Memory B cell (primary cell): ENCODE measurements around the gene P4HA3.
"Not testable (repeated sequence)": the region's sequence is repeated elsewhere in the genome, so short reads cannot be mapped to it uniquely, and the experiment has no call there.

ENCODE experiments used
- ATAC-seq: fragments of 150-1000 bp; cut with Tn5 transposase; 2 replicates; pipeline ENCODE4 v1.10.0; 2021; ENCODE audit warnings: low read depth, mild to moderate bottlenecking, moderate library complexity
- DNase-seq, 2 donors: peaks; one replicate each; pipeline ENCODE4 v3.0.0; 2022; ENCODE audit warnings: low spot score in 2 of 2
- H3K27ac Mint-ChIP-seq: one replicate; pipeline ENCODE4 v1.8.0; 2022; ENCODE audit warnings: mild to moderate bottlenecking, moderate library complexity, mixed read lengths
- H3K27me3 Mint-ChIP-seq: one replicate; pipeline ENCODE4 v1.8.0; 2022; ENCODE audit warnings: mixed read lengths
- H3K36me3 Mint-ChIP-seq: one replicate; pipeline ENCODE4 v1.8.0; 2022; ENCODE audit warnings: mild to moderate bottlenecking, mixed read lengths
- H3K4me1 Mint-ChIP-seq: one replicate; pipeline ENCODE4 v1.8.0; 2022; ENCODE audit warnings: mixed read lengths
- H3K4me3 Mint-ChIP-seq: one replicate; pipeline ENCODE4 v1.8.0; 2022; ENCODE audit warnings: mild to moderate bottlenecking, moderate library complexity, mixed read lengths
- H3K9me3 Mint-ChIP-seq: one replicate; pipeline ENCODE4 v1.8.0; 2022; ENCODE audit warnings: mixed read lengths

P4HA3 gene

DNA sequence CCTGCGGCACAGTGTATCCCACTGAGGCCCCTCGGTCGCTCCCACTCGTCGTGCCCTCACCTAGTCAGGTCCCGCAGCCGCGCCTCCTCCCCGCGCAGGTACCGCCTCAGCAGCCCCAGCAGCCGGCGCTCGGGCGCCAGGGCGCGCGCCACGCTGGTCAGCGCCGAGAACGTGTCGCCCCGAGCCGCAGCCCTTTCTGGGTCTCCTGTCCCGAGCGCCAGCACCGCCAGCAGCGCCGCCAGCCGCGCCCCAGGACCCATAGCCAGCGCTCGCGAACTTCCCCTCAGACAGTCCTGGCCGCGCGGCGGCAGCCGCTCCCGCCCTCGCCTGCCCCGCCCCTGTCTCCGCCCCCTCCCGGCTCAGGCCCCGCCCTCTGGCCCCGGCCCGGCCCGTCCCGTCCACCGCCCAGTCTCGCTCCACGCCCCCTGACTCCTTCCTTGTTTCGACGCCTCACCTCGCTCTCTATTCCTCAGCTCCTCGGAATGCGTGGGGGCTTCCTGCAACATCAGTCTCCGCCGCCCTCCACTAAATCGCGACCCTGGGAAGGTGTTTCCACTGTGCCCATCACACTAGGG lies at the start of gene P4HA3:
Gene P4HA3, minus strand, starts transcription at position 289 of the 575 bp plus-strand sequence. Its CDS starts 29 bp downstream, at position 260.
- peaks cover 7% of the 10 kb centered on the region for H3K9me3 Mint-ChIP-seq
- no peak within 1 kb of the TSS for H3K27ac Mint-ChIP-seq
- no peaks in the 10 kb centered on the region for H3K36me3 Mint-ChIP-seq
- peak within 1 kb of the TSS; percentile 73 for H3K4me3 Mint-ChIP-seq
- peak; percentile 4 to 31 for DNase-seq
- H3K27me3 Mint-ChIP-seq = peaks cover 28% of the 10 kb centered on the region
- peaks cover 8% of the 10 kb centered on the region for H3K4me1 Mint-ChIP-seq
- peak; percentile 91 for ATAC-seq

DNA sequence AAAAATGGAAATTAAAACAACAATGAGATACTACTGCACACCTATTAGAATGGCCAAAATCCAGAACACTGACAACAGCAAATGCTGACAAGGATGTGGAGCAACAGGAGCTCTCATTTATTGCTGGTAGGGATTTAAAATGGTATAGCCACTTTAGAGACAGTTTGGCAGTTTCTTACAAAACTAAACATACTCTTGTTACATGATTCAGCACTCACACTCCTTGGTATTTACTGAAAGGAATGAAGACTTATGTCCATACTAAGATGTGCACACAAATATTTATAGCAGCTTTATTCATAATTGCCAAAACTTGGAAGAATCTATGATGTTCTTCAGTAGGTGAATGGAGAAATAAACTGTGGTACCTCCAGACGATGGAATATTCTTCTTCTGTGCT lies 46.0 kb upstream of the P4HA3 start:
- no peaks in the 10 kb centered on the region for H3K4me1 Mint-ChIP-seq
- H3K4me3 Mint-ChIP-seq = no peak overlapping the region
- no peak overlapping the region for H3K27ac Mint-ChIP-seq
- DNase-seq (no peak), ATAC-seq (no peak)
- peaks cover 45% of the 10 kb centered on the region for H3K36me3 Mint-ChIP-seq
- H3K9me3 Mint-ChIP-seq = no peaks in the 10 kb centered on the region
- no peaks in the 10 kb centered on the region for H3K27me3 Mint-ChIP-seq

DNA sequence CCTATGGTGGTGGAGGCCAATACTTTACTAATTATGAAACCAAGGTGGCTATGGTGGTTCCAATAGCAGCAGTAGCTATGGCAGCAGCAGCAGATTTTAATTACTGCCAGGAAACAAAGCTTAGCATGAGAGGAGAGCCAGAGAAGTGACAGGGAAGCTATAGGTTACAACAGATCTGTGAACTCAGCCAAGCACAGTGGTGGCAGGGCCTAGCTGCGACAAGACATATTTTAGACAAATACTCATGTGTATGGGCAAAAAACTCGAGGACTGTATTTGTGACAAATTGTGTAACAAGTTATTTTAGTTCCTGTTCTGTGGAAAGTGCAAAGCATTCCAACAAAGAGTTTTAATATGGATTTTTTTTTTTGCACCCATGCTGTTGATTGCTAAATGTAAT lies 44.2 kb upstream of the P4HA3 start:
- Mint-ChIP-seq H3K27ac (no peak overlapping the region), H3K4me3 (no peak overlapping the region), H3K27me3 (no peaks in the 10 kb centered on the region), H3K9me3 (no peaks in the 10 kb centered on the region), H3K4me1 (no peaks in the 10 kb centered on the region), H3K36me3 (peaks cover 32% of the 10 kb centered on the region)
- ATAC-seq (no peak), DNase-seq (no peak)

DNA sequence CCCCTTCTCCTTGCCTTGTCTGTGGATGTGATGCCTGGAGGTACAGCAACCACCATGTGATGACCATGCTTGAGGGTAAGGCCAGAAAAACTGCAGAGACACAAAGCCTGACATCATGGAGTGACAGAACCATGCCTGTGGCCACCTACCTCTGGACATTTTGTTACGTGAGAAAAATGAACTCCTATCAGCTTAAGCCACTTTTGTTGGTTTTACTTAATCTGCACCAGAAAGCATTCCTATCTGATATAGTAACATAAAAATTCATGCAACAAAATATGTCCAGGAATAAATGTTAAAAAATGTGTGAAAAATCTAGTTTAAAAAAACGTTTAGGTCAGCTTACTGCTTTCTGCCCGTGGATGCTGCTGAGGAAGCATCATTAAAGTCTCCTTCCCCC lies 42.6 kb upstream of the P4HA3 start:
- Mint-ChIP-seq H3K27ac (no peak overlapping the region), H3K36me3 (peaks cover 23% of the 10 kb centered on the region), H3K4me3 (no peak overlapping the region), H3K9me3 (no peaks in the 10 kb centered on the region), H3K27me3 (no peaks in the 10 kb centered on the region), H3K4me1 (no peaks in the 10 kb centered on the region)
- ATAC-seq (no peak), DNase-seq (no peak)

DNA sequence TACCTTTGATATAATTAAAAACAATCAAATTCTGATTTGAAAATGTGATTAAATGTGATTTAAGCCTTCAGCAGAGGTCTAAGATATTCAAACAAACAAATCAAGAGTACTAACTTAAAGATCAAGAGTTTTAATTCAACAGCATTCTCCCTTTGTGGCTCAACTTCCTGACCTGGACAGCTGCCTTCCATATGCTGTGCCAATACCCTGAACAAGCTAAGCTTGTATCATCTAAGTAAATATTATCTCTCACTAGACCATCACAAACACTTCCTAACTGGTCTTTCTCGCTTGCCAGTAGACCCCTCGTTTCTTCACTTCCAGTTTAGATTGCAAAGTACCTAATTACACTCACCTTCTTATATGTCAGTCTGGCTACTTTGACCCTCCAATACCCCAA lies 35.9 kb upstream of the P4HA3 start:
- H3K9me3 Mint-ChIP-seq = no peaks in the 10 kb centered on the region
- no peak overlapping the region for H3K27ac Mint-ChIP-seq
- peaks cover 18% of the 10 kb centered on the region for H3K36me3 Mint-ChIP-seq
- no peaks in the 10 kb centered on the region for H3K27me3 Mint-ChIP-seq
- ATAC-seq (no peak), DNase-seq (no peak)
- H3K4me3 Mint-ChIP-seq = no peak overlapping the region
- no peaks in the 10 kb centered on the region for H3K4me1 Mint-ChIP-seq

DNA sequence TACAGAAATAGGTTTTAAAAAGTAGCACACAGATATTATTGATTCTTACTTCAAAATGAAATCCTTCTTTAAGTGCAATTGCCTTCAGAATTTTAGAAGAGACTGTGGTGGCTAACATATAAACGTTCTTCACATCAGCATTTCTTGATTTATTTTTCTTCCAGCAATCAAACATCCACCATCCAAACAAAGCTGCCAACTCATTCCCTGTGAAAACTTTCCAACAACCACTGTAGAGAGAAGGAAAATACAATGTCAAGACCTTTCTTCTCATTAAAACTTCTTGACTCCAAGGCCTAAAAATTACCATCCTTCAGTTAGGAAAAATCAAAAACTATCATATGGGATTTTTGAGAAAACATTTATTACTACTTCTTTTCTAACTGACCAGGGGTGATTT lies 34.0 kb upstream of the P4HA3 start:
- Mint-ChIP-seq H3K4me1 (no peaks in the 10 kb centered on the region), H3K27me3 (no peaks in the 10 kb centered on the region), H3K27ac (no peak overlapping the region), H3K36me3 (peaks cover 22% of the 10 kb centered on the region), H3K4me3 (no peak overlapping the region), H3K9me3 (no peaks in the 10 kb centered on the region)
- DNase-seq (no peak), ATAC-seq (no peak)

DNA sequence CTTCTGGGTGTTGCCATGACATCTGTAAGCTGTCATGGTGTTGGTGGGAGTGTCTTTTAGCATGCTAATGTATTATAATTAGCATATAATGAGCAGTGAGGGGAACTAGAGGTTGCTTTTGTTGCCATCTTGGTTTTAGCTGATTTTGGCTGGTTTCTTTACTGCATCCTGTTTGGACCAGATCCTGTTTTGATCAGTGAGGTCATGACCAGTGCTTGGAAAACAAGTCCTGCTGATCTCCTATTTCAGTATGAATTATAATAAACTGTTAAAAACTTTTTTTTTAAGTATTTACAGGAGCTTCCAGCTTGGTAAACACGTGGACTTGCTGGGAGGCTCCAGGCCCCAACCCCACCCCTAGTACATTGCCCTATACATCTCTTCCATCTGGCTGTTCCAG lies 30.5 kb upstream of the P4HA3 start:
- ATAC-seq = no peak
- Mint-ChIP-seq H3K9me3 (no peaks in the 10 kb centered on the region), H3K27ac (no peak overlapping the region), H3K4me1 (no peaks in the 10 kb centered on the region), H3K4me3 (no peak overlapping the region), H3K27me3 (no peaks in the 10 kb centered on the region), H3K36me3 (peaks cover 30% of the 10 kb centered on the region)
- no peak for DNase-seq

DNA sequence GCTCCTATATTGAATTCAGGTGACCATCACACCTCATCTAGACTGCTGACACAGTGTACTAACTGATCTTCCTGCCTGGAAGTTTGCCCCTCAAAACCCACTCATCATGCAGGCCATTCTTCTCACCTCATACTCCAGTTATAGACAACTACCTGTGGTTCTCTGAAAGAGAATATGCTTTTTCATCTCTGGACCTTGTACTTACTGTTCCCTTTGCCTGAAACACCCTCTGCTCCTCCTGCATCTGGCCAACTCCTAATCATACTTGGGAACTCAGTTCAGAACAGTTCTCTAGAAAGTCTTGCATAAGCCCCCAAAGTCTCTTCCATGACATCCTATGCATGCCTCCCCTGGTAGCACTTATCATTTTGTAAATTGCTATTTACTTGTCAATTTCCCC lies 28.2 kb upstream of the P4HA3 start:
- H3K27ac Mint-ChIP-seq = no peak overlapping the region
- H3K27me3 Mint-ChIP-seq = no peaks in the 10 kb centered on the region
- DNase-seq = no peak

DNA sequence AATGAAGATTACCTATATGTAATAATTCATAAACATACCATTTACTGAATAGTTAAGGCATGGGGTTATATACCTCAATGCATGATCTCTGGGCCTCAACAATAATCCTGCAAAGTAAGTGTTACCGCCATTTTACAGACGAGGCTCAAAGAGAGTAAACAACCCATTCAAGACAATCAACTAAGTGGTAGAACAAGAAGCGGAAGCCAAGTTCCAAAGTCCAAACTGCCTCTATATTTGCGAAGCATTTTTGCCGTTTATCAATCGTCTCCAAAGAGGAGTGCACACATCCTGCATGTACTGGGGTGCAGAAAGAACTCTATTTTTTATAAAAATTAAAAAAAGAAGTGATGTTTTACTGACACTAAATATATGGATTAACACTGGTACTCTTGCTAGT lies 27.5 kb upstream of the P4HA3 start:
- Mint-ChIP-seq H3K27me3 (no peaks in the 10 kb centered on the region), H3K4me3 (no peak overlapping the region), H3K9me3 (no peaks in the 10 kb centered on the region), H3K4me1 (no peaks in the 10 kb centered on the region), H3K36me3 (peaks cover 22% of the 10 kb centered on the region), H3K27ac (no peak overlapping the region)
- ATAC-seq (no peak), DNase-seq (no peak)

More for the DNA sequence above, 28.2 kb upstream of the P4HA3 start:
- no peaks in the 10 kb centered on the region for H3K9me3 Mint-ChIP-seq
- H3K36me3 Mint-ChIP-seq = peaks cover 24% of the 10 kb centered on the region
- no peaks in the 10 kb centered on the region for H3K4me1 Mint-ChIP-seq
- no peak overlapping the region for H3K4me3 Mint-ChIP-seq
- no peak for ATAC-seq

DNA sequence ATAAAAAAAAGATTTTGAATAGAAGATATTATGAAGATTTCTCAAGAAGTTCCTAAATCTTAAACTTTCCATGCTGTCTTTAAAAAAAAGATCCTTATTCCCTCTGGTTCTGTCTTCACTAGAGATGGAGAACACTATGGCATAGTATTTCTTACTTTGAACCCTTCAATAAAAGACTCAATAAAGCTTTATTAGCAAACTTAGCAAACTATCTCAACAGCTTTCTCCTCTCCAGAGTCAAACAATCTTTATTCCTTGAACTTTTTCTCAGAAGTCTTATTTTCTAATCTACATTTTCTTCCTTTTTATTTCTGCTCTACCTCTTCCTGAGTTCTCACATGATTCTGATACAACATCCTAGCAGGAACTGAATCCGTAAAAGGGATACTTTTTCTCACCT lies 21.8 kb upstream of the P4HA3 start:
- ATAC-seq = no peak

DNA sequence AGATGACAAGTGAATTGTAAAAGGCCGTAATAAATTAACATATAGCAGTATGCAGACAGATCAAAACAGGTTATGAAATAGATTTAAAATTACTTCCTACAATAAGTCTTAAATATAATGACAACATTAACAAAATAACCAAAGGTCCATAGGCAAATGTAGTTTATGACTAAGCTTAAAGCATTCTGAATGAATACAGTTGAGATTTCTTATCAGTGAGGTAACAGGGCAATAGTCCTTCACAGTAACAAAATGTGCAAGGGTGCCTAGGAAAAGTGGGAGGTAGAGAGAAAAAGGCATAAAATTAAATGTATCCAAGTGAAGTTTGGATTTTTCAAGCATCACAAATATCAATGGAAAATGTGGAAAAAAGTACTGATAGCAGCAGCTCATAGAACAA lies 20.9 kb upstream of the P4HA3 start:
- Mint-ChIP-seq H3K4me1 (no peaks in the 10 kb centered on the region), H3K27ac (no peak overlapping the region), H3K4me3 (no peak overlapping the region), H3K9me3 (no peaks in the 10 kb centered on the region), H3K27me3 (no peaks in the 10 kb centered on the region), H3K36me3 (peaks cover 9% of the 10 kb centered on the region)
- ATAC-seq (no peak), DNase-seq (no peak)

More for the DNA sequence above, 21.8 kb upstream of the P4HA3 start:
- Mint-ChIP-seq H3K4me1 (no peaks in the 10 kb centered on the region), H3K27me3 (no peaks in the 10 kb centered on the region), H3K36me3 (peaks cover 8% of the 10 kb centered on the region), H3K9me3 (no peaks in the 10 kb centered on the region), H3K4me3 (no peak overlapping the region), H3K27ac (no peak overlapping the region)
- no peak for DNase-seq

DNA sequence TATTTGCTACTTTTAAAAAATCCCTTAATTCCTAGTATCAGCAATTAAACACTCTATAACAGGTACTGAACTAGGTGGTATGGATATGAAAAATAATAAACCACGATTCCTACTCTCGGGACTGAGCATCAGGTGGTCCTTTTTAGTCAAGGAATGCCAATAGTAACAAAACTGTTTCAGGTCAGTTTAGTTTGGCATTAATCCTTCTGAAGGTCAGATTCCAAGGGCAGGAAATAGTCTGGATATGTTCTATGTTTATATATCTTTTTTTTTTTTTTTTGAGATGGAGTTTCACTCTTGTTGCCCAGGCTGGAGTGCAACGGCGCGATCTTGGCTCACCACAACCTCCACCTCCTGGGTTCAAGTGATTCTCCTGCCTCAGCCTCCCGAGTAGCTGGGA lies 19.6 kb upstream of the P4HA3 start:
- not testable (repeated sequence) for ATAC-seq, H3K4me1 Mint-ChIP-seq, DNase-seq, H3K36me3 Mint-ChIP-seq, H3K27ac Mint-ChIP-seq, H3K27me3 Mint-ChIP-seq, H3K9me3 Mint-ChIP-seq, H3K4me3 Mint-ChIP-seq

DNA sequence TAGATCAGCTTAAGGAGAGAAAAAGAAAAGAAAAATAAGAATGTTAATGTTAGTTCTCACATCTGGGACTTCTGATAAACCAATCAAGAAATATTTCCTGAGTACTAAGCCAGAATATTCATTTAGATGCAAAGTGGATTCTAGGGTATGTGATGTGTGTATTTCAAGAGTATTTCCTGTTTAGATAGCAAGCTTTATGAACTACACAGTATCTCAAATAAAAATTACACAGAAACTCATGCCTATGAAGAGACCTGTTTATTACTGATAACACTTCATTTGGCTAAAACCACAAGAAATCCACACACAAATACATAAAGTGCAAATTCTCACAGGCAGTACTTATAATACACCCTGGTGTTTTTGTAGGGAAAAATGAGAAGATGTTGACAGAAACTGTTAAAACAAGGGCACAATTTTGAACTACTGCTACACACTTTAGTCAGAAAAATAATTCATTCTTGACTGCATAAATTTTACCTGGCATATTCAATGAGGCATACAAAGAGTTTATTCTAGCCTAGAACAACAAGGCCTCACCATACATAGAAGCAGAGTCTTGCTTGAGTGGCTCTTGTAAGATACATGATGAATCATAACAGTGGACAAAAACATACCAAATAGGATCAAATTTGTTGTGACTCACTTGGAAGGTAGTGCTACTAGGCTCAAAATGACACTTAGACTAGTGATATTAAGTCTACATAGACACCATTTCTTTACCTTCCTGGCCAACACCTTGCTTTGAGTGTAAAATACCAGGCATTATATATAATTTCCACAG lies 18.8 kb upstream of the P4HA3 start:
- no peak overlapping the region for H3K4me3 Mint-ChIP-seq
- DNase-seq (no peak), ATAC-seq (no peak)
- H3K4me1 Mint-ChIP-seq = no peaks in the 10 kb centered on the region
- H3K27me3 Mint-ChIP-seq = peaks cover 2% of the 10 kb centered on the region
- H3K9me3 Mint-ChIP-seq = no peaks in the 10 kb centered on the region
- H3K27ac Mint-ChIP-seq = no peak overlapping the region
- peaks cover 7% of the 10 kb centered on the region for H3K36me3 Mint-ChIP-seq

DNA sequence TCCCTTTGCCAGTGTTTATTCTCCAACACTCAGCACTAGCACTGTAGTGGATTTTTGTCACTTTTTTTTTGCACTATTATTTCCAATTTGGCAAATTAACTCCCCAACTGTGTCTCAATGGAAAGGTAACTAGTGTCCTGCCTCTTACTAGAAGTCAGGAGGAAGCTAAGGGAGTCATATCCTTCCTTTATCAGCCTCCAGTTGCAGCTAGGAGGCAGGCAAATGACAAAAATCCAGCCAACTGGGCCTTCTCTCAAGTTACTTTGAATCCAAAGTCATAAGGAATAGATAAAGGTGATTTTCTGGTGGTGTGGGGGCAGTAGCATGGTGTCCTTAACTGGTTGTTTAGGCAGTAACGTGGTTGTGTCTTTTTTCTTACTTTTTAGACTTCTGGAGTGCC lies 15.6 kb upstream of the P4HA3 start:
- no peak for ATAC-seq
- H3K9me3 Mint-ChIP-seq = no peaks in the 10 kb centered on the region
- peaks cover under 1% of the 10 kb centered on the region for H3K4me1 Mint-ChIP-seq
- peaks cover 2% of the 10 kb centered on the region for H3K27me3 Mint-ChIP-seq
- H3K36me3 Mint-ChIP-seq = peaks cover 7% of the 10 kb centered on the region
- no peak for DNase-seq
- H3K27ac Mint-ChIP-seq = no peak overlapping the region
- H3K4me3 Mint-ChIP-seq = no peak overlapping the region

DNA sequence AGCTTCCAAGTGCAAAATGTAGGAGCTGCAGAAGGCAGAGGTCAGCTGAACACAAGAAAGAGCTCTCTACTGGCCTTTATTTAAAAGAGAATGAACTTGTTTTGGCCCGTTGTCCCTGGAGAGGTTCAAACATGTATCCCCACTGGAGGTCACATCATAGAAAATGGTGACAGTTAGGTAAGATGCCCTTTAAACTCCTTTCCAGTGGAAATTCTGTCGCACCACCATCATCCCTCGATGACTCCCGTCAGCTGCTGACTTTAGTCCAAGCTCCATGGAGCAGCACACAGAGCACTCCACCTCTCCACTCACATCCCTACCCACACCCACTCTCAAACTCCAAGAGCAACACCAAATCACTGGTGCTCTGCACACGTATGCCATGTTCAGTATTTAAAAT lies 15.2 kb upstream of the P4HA3 start:
- no peak overlapping the region for H3K4me3 Mint-ChIP-seq
- H3K9me3 Mint-ChIP-seq = no peaks in the 10 kb centered on the region
- peaks cover 7% of the 10 kb centered on the region for H3K36me3 Mint-ChIP-seq
- peaks cover 5% of the 10 kb centered on the region for H3K27me3 Mint-ChIP-seq
- DNase-seq (no peak), ATAC-seq (no peak)
- H3K27ac Mint-ChIP-seq = no peak overlapping the region
- peaks cover 4% of the 10 kb centered on the region for H3K4me1 Mint-ChIP-seq
